Activated effector memory CD4-positive, alpha-beta T cell treated with anti-CD3 and anti-CD28 coated beads, Interleukin-2, amount 50 U/mL, for 16 hours (primary cell): ENCODE data around the gene NFKBIL1.
A peak's percentile ranks its signal among the peaks of the same experiment; 100 is the strongest.
"Not testable (repeated sequence)": the region's sequence is repeated elsewhere in the genome, so short reads cannot be mapped to it uniquely, and the experiment has no call there.

Experiments used
- DNase-seq: peaks from one replicate; pipeline ENCODE4 v3.0.0-alpha.2; 2020

NFKBIL1 gene

DNA sequence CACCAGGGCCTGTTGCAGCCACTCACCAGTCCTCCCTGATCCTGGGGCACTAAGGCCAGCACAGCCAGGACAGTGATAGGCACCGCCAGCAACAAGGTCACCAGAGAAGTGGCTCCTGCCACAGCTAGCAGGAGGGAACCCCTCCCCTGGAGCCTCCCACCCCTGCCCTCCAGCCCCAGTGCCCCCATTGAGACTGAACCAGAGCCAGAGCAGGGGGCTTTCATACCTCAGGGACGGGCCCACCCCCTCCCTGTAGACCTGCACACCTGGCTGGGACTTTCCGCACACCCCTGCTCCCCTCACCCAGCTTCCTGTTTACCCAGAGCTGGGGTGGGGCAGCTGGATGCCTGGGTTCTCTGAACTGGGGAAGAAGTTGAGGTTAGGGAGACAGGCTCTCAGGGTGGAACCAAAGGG, 34.8 kb downstream of the NFKBIL1 start, which contains the start of gene LTB:
Gene LTB (minus strand): TSS at position 195 of the 414 bp plus-strand sequence. CDS start 7 bp downstream, at position 188.
- DNase-seq: peak; percentile 89

DNA sequence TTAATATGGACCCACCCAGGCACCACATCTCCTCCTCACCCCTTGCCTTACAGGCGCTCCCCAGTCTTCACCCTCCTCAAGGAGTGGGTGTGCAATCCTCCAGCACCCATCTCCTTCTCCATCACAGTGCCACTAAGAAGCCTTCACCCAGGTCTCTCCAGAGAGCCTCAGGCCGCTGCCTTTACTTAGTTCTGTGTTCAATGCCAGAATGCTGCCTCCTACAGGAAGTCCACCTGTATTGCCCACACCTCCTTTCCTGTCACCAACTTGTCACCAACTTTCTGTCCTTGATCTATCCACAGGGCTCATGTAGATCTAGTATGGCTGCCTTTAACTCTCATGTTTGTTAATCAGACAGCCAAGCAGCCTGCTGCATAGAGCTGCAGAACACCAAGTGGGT, 38.1 kb downstream of the NFKBIL1 start:
- DNase-seq: peak; percentile 76

DNA sequence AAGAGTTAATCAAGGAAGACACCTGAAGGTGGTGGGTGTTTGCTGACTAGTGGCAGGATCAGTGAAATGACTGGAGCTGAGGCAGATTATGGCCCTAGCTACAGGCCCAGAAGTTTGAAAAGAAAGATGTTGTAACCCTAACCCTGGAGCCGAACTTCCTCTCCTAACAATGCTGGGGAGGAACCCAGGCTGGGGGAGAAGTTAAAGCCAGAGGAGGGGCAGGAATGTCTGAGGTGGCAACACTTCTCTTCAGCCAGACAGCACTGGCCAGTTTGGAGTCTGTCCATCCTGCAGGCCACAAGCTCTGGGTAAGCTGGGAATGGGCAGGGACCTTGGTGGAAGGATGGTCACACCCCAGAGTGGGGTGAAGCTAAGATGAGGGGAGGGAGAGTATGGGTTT, 38.6 kb downstream of the NFKBIL1 start, which contains the start of gene LST1:
Gene LST1 (plus strand): TSS at position 270 of the 400 bp plus-strand sequence. CDS start 1,023 bp downstream, outside the sequence.
- no peak for DNase-seq

DNA sequence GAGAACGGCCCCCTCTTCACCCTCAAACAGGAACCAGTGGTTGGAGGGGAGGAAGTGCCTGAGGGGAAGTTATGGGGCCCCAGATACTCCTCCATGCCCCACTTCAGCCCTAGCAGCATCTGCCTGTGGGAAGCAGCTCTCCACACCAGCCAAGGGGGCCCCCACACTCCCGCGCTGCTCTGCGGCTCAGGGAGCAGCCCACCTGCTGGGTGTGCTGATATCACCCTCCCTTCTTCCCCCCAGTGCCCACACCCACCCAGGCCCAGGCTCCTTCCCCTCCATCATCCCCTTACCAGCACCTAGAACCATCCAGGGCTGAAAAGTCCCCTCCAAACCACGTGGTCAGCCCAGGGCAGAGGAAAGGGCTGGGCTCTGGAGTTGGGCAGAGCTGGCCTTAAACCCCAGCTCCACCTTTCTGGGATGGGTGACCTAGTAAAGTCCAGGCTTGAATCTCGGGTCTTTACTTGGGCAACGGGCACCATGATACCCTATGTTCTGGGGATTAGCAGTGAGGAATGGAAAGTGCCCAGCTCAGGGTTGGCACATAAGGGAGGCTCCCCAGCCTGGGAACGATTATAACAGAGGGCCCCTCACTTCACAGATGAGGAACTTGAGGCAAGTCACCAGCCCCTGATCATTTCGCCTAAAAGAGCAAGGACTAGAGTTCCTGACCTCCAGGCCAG, 39.3 kb downstream of the NFKBIL1 start:
- no peak for DNase-seq

DNA sequence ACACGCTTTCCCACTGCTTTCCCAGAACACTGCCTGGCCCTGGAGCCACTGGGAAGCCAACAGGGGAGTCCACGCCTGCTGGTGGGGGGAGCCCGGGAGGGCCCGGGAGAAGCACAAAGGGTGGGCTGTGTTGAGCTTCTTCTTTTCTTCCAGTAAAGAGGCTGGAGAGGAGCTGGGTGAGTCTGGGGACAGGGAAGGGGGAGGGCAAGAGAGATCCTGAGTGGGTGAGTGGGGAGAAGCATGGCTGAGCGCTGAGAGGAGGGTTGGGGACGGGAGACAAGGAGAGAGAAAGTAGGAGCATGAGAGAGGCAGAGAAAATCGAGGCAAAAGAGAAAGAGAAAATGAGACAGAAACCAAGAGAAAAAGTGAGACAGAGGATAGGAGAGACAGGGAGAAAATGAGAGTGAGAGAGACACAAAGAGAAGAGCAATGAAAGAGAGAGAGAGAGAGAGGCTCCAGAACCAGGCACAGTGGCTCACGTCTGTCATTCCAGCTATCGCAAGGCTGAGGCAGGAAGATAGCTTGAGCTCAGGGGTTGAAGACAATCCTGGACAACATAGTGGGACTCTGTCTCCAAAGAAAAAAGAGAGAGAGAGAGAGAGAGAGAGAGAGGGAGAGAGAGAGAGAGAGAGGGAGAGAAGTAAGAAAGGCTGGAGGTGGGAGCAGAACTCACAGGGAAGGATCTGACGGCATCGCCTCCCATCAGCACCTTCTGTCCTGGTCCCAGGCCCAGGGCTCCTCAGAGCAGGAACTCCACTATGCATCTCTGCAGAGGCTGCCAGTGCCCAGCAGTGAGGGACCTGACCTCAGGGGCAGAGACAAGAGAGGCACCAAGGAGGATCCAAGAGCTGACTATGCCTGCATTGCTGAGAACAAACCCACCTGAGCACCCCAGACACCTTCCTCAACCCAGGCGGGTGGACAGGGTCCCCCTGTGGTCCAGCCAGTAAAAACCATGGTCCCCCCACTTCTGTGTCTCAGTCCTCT, 40.7 kb downstream of the NFKBIL1 start:
- no peak for DNase-seq

DNA sequence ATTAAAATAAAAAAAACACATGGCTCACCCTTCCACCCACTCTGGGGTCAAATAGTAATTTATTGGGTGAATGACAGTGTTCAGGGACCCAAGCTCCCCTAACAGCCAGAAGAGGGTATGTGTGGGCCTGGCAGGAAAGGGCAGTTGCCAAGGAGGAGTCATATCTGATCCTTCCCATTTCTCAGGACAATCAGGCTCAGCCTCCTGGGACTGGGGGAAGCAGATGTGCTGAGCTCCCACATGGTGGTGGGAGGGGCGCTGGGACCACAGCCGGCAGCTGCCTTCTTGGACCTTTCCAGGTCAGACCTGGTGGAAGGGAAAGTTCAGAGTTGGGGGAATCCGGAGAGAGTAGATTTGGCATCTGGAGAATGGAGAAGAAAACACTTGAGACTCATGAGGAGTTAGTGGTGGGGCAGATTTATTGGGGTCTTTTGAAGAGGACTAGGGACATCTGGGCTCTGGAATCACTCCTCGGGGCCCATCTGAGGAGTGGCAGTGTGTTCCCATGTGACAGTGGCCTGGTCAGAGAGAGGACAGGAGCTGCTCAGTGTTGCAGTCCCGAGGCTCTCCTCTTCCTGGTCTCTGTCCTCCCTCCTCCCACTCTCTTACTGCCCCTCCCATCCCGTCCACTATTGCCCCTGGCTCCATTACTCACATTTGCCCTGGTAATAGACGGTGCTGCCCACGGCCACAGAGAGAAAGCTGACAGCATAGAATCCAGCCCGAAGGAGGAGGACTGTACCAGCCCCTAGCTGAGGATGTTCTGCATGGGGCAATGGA, 41.7 kb downstream of the NFKBIL1 start:
- no peak for DNase-seq

DNA sequence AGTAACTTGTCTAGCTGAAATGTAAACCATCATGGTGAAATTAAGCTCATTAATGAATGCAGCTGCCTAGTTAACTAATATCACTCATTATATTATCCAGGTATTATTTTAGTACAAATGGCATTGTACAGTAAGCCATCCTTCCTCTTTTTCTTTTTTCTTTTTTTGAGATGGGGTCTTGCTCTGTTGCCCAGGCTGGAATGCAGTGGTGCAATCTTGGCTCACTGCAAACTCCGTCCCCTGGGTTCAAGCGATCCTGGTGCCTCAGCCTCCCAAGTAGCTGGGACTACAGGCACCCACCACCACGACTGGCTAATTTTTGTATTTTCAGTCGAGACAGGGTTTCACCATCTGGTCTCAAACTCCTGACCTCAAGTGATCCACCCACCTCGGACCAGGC, 43.3 kb downstream of the NFKBIL1 start:
- DNase-seq: not testable (repeated sequence)

DNA sequence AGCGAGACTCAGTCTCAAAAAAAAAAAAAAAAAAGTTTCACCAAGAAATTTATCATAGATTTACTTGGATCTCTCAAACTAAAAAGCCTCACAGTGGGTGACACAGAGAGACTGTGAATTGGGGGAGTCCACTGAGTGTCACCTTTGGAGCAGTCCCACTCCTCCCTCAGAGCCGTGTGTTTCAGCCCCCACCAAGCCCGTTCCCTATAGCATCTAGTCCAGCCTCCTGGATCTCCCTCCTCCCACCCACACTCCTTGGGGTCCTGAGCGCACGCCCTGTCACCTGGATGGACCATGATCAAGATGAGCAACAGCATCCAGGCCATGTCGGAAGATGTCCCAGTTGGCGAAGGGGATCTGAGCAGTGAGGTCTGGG, 45.0 kb downstream of the NFKBIL1 start:
- DNase-seq: no peak

DNA sequence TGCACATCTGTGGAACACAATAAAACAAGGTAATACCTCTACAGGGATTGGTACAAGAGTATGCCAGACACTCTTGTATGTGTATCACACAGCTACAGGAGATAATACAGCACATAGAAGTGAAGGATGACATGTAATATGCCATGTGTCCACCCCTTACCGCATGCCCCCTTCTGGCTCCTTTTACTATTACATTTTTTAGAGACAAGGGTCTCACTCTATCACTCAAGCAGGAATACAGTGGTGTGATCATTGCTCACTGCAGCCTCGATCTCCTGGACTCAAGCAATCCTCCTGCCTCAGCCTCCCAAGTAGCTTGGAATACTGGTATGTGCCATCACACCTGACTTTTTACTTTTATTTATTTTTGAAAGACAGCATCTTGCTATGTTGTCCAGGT, 49.6 kb downstream of the NFKBIL1 start:
- DNase-seq: no peak

DNA sequence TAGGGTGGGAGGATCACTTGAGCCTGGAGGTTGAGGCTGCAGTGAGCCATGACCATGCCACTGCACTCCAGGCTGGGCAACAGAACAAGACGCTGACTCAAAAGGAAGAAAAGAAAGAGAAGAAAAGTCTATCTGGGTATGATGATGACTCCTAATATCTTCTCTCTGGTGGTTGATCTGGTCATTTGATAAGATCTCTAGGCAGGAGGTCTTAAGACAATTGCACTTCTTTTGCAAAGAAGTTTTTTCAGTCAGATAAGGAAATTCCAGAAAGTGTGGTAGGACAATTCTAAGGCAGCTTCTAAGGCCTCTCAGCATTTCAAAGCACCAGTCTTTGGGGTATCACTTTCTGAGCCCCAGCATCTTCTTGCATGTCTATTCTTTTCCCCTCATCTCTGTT, 59.9 kb downstream of the NFKBIL1 start:
- DNase-seq: no peak
